Liver (tissue), 9 donors: ENCODE measurements around the gene CPLANE1. TPM values are rescaled to one million over a fixed set of nuclear protein-coding genes. Genes with fewer than 3 reads are reported as not detected.

ENCODE experiments used
- DNase-seq: peaks from one replicate; pipeline ENCODE4 v3.0.0-alpha.2; 2017; ENCODE audit warnings: low spot score
- H3K27ac ChIP-seq, 2 donors: one replicate each; pipeline ENCODE4 v1.7.0; 2013; ENCODE audit warnings: inconsistent platforms in 2 of 2, low read length in 2 of 2, control low read depth in 1 of 2, low read depth in 1 of 2, mild to moderate bottlenecking in 1 of 2
- H3K27me3 ChIP-seq, 4 donors: one replicate each; pipeline versions ENCODE4 v1.6.1 to v1.7.0; 2013; ENCODE audit warnings: low read length in 3 of 4, inconsistent platforms in 1 of 4, mild to moderate bottlenecking in 1 of 4, moderate library complexity in 1 of 4; ENCODE audit not compliant: control insufficient read depth in 4 of 4, insufficient read depth in 4 of 4
- H3K36me3 ChIP-seq, 4 donors: one replicate each; pipeline versions ENCODE4 v1.6.1 to v1.7.0; 2013; ENCODE audit warnings: low read length in 3 of 4, mild to moderate bottlenecking in 3 of 4, low read depth in 1 of 4, moderate library complexity in 1 of 4; ENCODE audit not compliant: control insufficient read depth in 4 of 4, insufficient read depth in 3 of 4
- H3K4me1 ChIP-seq, 4 donors: one replicate each; pipeline versions ENCODE4 v1.6.1 to v1.7.0; 2013; ENCODE audit warnings: low read length in 3 of 4, mild to moderate bottlenecking in 3 of 4, moderate library complexity in 1 of 4; ENCODE audit not compliant: control insufficient read depth in 4 of 4, insufficient read depth in 4 of 4
- H3K4me3 ChIP-seq, 3 donors: one replicate each; pipeline versions ENCODE4 v1.6.1 to v1.7.0; 2013; ENCODE audit warnings: low read length in 3 of 3, control low read depth in 1 of 3, low read depth in 1 of 3, mild to moderate bottlenecking in 1 of 3
- H3K9ac ChIP-seq, 2 donors: one replicate each; pipeline ENCODE4 v1.7.0; 2013; ENCODE audit warnings: low read length in 2 of 2, mild to moderate bottlenecking in 2 of 2, moderate library complexity in 2 of 2, control low read depth in 1 of 2, low read depth in 1 of 2
- H3K9me3 ChIP-seq, 4 donors: one replicate each; pipeline versions ENCODE4 v1.6.1 to v1.7.0; 2013; ENCODE audit warnings: low read length in 3 of 4; ENCODE audit not compliant: control insufficient read depth in 4 of 4
- EGR1 ChIP-seq, 2 donors: IDR thresholded peaks; 2 replicates each; pipeline ENCODE4 v1.6.1; 2016 to 2018; ENCODE audit warnings: antibody characterized with exemption in 2 of 2, low read depth in 2 of 2
- FOXA1 ChIP-seq: IDR thresholded peaks from 2 replicates; pipeline ENCODE4 v1.6.1; 2016; ENCODE audit warnings: antibody characterized with exemption
- FOXA2 ChIP-seq: IDR thresholded peaks from 2 replicates; pipeline ENCODE4 v1.6.1; 2016; ENCODE audit warnings: antibody characterized with exemption
- NR2F2 ChIP-seq: IDR thresholded peaks from 2 replicates; pipeline ENCODE4 v1.6.1; 2016; ENCODE audit warnings: antibody characterized with exemption
- RAD21 ChIP-seq, 2 donors: IDR thresholded peaks; 2 replicates each; pipeline ENCODE4 v1.6.1; 2016; ENCODE audit warnings: antibody characterized with exemption in 2 of 2, mild to moderate bottlenecking in 2 of 2
- REST ChIP-seq: IDR thresholded peaks from 2 replicates; pipeline ENCODE4 v1.6.1; 2016; ENCODE audit warnings: antibody characterized with exemption, mild to moderate bottlenecking
- SP1 ChIP-seq: IDR thresholded peaks from 2 replicates; pipeline ENCODE4 v1.6.1; 2018; ENCODE audit warnings: antibody characterized with exemption, mild to moderate bottlenecking
- TAF1 ChIP-seq: conservative IDR thresholded peaks from 2 replicates; pipeline ENCODE4 v1.6.1; 2016; ENCODE audit warnings: antibody characterized with exemption, mild to moderate bottlenecking
- YY1 ChIP-seq: IDR thresholded peaks from 2 replicates; pipeline ENCODE4 v1.6.1; 2016; ENCODE audit warnings: antibody characterized with exemption, mild to moderate bottlenecking
- ZBTB33 ChIP-seq: IDR thresholded peaks from 2 replicates; pipeline ENCODE4 v1.6.1; 2016; ENCODE audit warnings: antibody characterized with exemption
- WGBS: extraction: QIAGEN DNeasy Blood & Tissue Kit; methylation state at CpG from one replicate; pipeline ENCODE4 v1.1.7; 2013; 5-methylcytosine and 5-hydroxymethylcytosine counted together
- polyA plus RNA-seq, 2 donors: library from polyadenylated mRNA; stranded (reverse) in 1 of 2; unstranded in 1 of 2; fragments of 200-250 nt in 1 of 2; fragments of >200 nt in 1 of 2; fragmentation: Nextera tagmentation in 1 of 2; extraction: Ambion mirVana in 1 of 2; gene quantifications; one replicate each; pipeline versions ENCODE4 v1.2.1 to v1.2.3, GENCODE V29; 2013 to 2015
- total RNA-seq, 2 donors: library from RNA; depleted of rRNA; stranded (reverse); fragments of >200 nt; gene quantifications; one replicate each; pipeline ENCODE4 v1.2.3, GENCODE V29; 2014
- TF ChIP-seq, protein P1 (sequence below): fragments of 150-350 bp; IDR thresholded peaks from 2 replicates; pipeline ENCODE4 v1.5.1; 2017; ENCODE audit warnings: improper control_type of control experiment, low read depth, low read length; ENCODE audit not compliant: missing input control
- donor health status: healthy.
- donor health status: healthy.
- donor health status: healthy.
- donor health status: healthy.
- donor health status: healthy.

CPLANE1 gene
- total and polyA plus RNA-seq, 4 donors, result 0.75 to 11.6 (median 3.8) TPM

DNA sequence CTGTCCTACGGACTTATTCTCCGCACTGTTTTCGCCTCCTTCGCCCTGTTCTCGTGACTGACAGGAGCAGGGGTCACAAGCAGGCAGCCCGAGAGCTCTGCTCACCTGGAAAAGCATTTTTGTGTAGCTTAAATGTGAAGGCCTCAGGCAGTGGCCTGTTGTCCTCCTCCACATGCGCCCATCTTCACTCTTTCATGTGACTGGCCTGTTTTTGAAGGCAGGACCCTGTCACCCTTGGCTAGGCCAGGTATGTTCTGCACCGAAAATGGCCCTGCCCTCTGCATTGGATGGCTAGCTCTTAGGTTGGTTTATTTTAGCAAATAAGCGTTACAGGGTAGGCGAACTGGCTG, 614 bp upstream of the CPLANE1 start (continued):
- no peak for TF ChIP-seq REST
- no peak for TF ChIP-seq YY1
- TF ChIP-seq NR2F2, result no peak

GRCh38 chr5:37248421-37248969, 681 bp downstream of the CPLANE1 start:
- 10% methylated on average over 19 of the region's 19 CpGs for WGBS
- H3K9ac ChIP-seq, result peak overlapping the region; percentile 74 to 87
- DNase-seq, result no peak
- H3K36me3 ChIP-seq, result no peaks in the 10 kb centered on the region
- no peaks in the 10 kb centered on the region for H3K9me3 ChIP-seq
- no peaks in the 10 kb centered on the region for H3K27me3 ChIP-seq
- H3K4me3 ChIP-seq, result peak overlapping the region; percentile 71 to 89 (median 87)
- peak overlapping the region; percentile 70 to 88 for H3K27ac ChIP-seq
- TF ChIP-seq ZBTB33 (no peak), YY1 (no peak), FOXA1 (no peak), RAD21 (IDR thresholded peaks at IDR 0.05) (no peak), EGR1 (IDR thresholded peaks at IDR 0.05; ENCODE audit: low read depth in 2 of 2) (no peak), SP1 (no peak), FOXA2 (no peak), REST (no peak), TAF1 (no peak)
- TF ChIP-seq, protein P1, sequence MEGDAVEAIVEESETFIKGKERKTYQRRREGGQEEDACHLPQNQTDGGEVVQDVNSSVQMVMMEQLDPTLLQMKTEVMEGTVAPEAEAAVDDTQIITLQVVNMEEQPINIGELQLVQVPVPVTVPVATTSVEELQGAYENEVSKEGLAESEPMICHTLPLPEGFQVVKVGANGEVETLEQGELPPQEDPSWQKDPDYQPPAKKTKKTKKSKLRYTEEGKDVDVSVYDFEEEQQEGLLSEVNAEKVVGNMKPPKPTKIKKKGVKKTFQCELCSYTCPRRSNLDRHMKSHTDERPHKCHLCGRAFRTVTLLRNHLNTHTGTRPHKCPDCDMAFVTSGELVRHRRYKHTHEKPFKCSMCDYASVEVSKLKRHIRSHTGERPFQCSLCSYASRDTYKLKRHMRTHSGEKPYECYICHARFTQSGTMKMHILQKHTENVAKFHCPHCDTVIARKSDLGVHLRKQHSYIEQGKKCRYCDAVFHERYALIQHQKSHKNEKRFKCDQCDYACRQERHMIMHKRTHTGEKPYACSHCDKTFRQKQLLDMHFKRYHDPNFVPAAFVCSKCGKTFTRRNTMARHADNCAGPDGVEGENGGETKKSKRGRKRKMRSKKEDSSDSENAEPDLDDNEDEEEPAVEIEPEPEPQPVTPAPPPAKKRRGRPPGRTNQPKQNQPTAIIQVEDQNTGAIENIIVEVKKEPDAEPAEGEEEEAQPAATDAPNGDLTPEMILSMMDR, result no peak
- H3K4me1 ChIP-seq, result peaks cover 3 to 6% (median 4%) of the 10 kb centered on the region in 4 donors
